Astrocyte (in vitro differentiated cells and primary cell): ENCODE data around the gene CTTN. TPM values are rescaled to one million over a fixed set of nuclear protein-coding genes. Genes with fewer than 3 reads are reported as not detected.

Experiments used
- DNase-seq: peaks from one replicate; pipeline ENCODE4 v3.0.0-alpha.2; 2010; ENCODE audit warnings: low read depth
- FAIRE-seq: peaks from 2 replicates; lab custom pipeline; 2011; peaks lifted over from hg19 to GRCh38; lab: Jason Lieb, UNC
- H2AFZ ChIP-seq: 2 replicates; pipeline ENCODE4 v1.6.0; 2012; ENCODE audit warnings: low read depth, low read length, inconsistent platforms
- H3K27ac ChIP-seq: 2 replicates; pipeline ENCODE4 v1.5.1; 2011; ENCODE audit warnings: low read depth, low read length, inconsistent platforms
- H3K27me3 ChIP-seq: 2 replicates; pipeline ENCODE4 v1.6.0; 2011; ENCODE audit warnings: low read length, inconsistent platforms; ENCODE audit not compliant: insufficient read depth
- H3K36me3 ChIP-seq: 2 replicates; pipeline ENCODE4 v1.5.1; 2011; ENCODE audit warnings: low read length, inconsistent platforms; ENCODE audit not compliant: insufficient read depth
- H3K4me1 ChIP-seq: 2 replicates; pipeline ENCODE4 v1.5.1; 2011; ENCODE audit warnings: low read length, inconsistent platforms; ENCODE audit not compliant: insufficient read depth
- H3K4me2 ChIP-seq: 2 replicates; pipeline ENCODE4 v1.6.0; 2012; ENCODE audit warnings: low read length, inconsistent platforms
- H3K4me3 ChIP-seq: 2 replicates; pipeline ENCODE4 v1.5.1; 2011; ENCODE audit warnings: low read depth, mild to moderate bottlenecking, low read length, inconsistent platforms; ENCODE audit not compliant: insufficient read depth
- H3K79me2 ChIP-seq: 2 replicates; pipeline ENCODE4 v1.6.0; 2012; ENCODE audit warnings: mild to moderate bottlenecking, low read length, inconsistent platforms; ENCODE audit not compliant: insufficient read depth
- H3K9ac ChIP-seq: 2 replicates; pipeline ENCODE4 v1.6.0; 2012; ENCODE audit warnings: mild to moderate bottlenecking, low read length, inconsistent platforms
- H3K9me3 ChIP-seq: 2 replicates; pipeline ENCODE4 v1.5.1; 2012; ENCODE audit warnings: low read depth, mild to moderate bottlenecking, low read length, inconsistent platforms; ENCODE audit not compliant: insufficient read depth
- H4K20me1 ChIP-seq: 2 replicates; pipeline ENCODE4 v1.6.0; 2012; ENCODE audit warnings: low read length, inconsistent platforms; ENCODE audit not compliant: insufficient read depth
- H3K27ac Mint-ChIP-seq: one replicate; pipeline ENCODE4 v1.8.0; 2021; ENCODE audit warnings: mild to moderate bottlenecking, mixed read lengths; ENCODE audit not compliant: unreplicated experiment
- H3K27me3 Mint-ChIP-seq: one replicate; pipeline ENCODE4 v1.8.0; 2021; ENCODE audit warnings: low read depth, mixed read lengths; ENCODE audit not compliant: unreplicated experiment
- H3K36me3 Mint-ChIP-seq: one replicate; pipeline ENCODE4 v1.8.0; 2021; ENCODE audit warnings: low read depth, mixed read lengths; ENCODE audit not compliant: unreplicated experiment
- H3K4me1 Mint-ChIP-seq: one replicate; pipeline ENCODE4 v1.8.0; 2021; ENCODE audit warnings: low read depth, mixed read lengths; ENCODE audit not compliant: unreplicated experiment
- H3K4me3 Mint-ChIP-seq: one replicate; pipeline ENCODE4 v1.8.0; 2021; ENCODE audit warnings: mild to moderate bottlenecking, moderate library complexity, mixed read lengths; ENCODE audit not compliant: unreplicated experiment
- H3K9me3 Mint-ChIP-seq: one replicate; pipeline ENCODE4 v1.8.0; 2021; ENCODE audit warnings: mild to moderate bottlenecking, mixed read lengths; ENCODE audit not compliant: unreplicated experiment
- EZH2 ChIP-seq: IDR thresholded peaks from 2 replicates; pipeline ENCODE4 v1.6.1; 2012; ENCODE audit warnings: mild to moderate bottlenecking, low read length, inconsistent platforms; ENCODE audit not compliant: insufficient read depth
- total RNA-seq: library from RNA; stranded (reverse); gene quantifications from 2 replicates; pipeline ENCODE4 v1.2.1, GENCODE V29; 2021
- TF ChIP-seq, protein P1 (sequence below): IDR thresholded peaks from 2 replicates; pipeline ENCODE4 v1.5.1; 2011; ENCODE audit warnings: low read depth, mild to moderate bottlenecking, inconsistent platforms, low read length, moderate library complexity; ENCODE audit not compliant: insufficient read depth

CTTN gene
- total RNA-seq, 1 donor from 2014 or later: 344 TPM

DNA sequence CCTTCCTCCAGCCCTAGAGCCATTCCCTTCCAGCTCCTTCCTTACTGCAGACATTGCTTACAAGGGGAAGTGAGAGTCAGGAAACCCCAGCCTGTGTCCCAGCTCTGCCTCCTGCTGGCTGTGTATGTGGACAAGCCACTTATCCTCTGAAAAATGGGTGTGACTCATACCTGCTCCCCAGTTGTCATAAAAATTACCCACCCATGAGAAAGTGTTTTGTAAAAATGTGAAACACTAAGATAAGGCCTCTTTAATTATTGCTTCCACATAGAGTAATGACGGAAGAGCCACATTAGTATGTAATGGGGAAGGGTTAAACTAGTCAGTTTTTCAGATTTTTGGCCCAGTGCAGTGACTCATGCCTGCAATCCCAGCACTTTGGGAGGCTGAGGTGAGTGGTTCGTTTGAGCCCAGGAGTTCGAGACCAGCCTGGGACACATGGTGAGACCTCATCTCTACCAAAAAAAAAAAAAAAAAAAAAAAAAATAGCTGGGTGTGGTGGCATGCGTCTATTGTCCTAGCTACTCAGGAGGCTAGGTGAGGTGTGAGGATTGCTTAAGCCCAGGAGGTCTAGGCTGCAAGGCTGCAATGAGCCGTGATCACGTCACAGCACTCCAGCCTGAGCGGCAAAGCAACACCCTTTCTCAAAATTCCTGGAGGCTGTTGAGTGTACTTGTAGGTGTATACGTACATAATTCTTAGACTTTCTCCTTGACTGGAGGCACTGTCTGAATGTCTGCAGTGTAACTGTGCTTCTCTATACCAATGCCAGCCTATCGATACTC is 84.9 kb downstream of the CTTN start:
- H3K4me2 ChIP-seq: peak overlapping the region; percentile 42
- FAIRE-seq (no peak), DNase-seq (peak; percentile 78)
- no peak overlapping the region for H3K9ac ChIP-seq
- peaks cover 5% of the 10 kb centered on the region for H3K36me3 Mint-ChIP-seq
- H3K27me3 Mint-ChIP-seq: peaks cover 37% of the 10 kb centered on the region
- H3K36me3 ChIP-seq: no peaks in the 10 kb centered on the region
- no peak overlapping the region for H3K4me3 Mint-ChIP-seq
- H3K27ac Mint-ChIP-seq: no peak overlapping the region
- H3K4me1 ChIP-seq: peaks cover 7% of the 10 kb centered on the region
- peaks cover 3% of the 10 kb centered on the region for H3K9me3 Mint-ChIP-seq
- peaks cover 2% of the 10 kb centered on the region for H3K27me3 ChIP-seq
- H3K79me2 ChIP-seq: no peaks in the 10 kb centered on the region
- no peak overlapping the region for H3K4me3 ChIP-seq
- H3K4me1 Mint-ChIP-seq: peaks cover 3% of the 10 kb centered on the region
- H3K9me3 ChIP-seq: no peaks in the 10 kb centered on the region
- H2AFZ ChIP-seq: no peak overlapping the region
- H3K27ac ChIP-seq: peak overlapping the region; percentile 21
- no peaks in the 10 kb centered on the region for H4K20me1 ChIP-seq
- TF ChIP-seq, protein P1, sequence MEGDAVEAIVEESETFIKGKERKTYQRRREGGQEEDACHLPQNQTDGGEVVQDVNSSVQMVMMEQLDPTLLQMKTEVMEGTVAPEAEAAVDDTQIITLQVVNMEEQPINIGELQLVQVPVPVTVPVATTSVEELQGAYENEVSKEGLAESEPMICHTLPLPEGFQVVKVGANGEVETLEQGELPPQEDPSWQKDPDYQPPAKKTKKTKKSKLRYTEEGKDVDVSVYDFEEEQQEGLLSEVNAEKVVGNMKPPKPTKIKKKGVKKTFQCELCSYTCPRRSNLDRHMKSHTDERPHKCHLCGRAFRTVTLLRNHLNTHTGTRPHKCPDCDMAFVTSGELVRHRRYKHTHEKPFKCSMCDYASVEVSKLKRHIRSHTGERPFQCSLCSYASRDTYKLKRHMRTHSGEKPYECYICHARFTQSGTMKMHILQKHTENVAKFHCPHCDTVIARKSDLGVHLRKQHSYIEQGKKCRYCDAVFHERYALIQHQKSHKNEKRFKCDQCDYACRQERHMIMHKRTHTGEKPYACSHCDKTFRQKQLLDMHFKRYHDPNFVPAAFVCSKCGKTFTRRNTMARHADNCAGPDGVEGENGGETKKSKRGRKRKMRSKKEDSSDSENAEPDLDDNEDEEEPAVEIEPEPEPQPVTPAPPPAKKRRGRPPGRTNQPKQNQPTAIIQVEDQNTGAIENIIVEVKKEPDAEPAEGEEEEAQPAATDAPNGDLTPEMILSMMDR: peak; percentile 35
- TF ChIP-seq EZH2: no peak

DNA sequence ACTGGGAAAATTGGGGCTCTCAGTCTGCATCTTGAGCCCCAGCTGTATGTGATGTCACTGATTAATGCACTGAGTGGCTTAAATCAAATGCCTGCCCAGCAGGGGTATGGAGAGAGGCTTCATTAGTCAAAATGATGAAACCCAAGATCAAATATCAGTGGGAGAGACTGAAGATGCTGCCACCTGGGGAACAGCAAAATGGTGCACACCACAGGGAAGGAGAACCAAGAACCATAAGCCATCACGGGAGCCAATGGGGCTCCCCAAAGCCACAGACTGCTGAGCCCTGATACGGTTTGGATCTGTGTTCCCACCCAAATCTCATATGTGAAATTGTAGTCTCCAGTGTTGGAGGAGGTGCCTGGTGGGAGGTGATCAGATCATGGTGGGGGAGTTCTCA is 85.6 kb downstream of the CTTN start:
- H3K79me2 ChIP-seq: no peaks in the 10 kb centered on the region
- H3K27me3 Mint-ChIP-seq: peaks cover 37% of the 10 kb centered on the region
- H2AFZ ChIP-seq: no peak overlapping the region
- no peaks in the 10 kb centered on the region for H4K20me1 ChIP-seq
- H3K4me1 Mint-ChIP-seq: peaks cover 3% of the 10 kb centered on the region
- H3K9me3 Mint-ChIP-seq: peaks cover 7% of the 10 kb centered on the region
- H3K9ac ChIP-seq: no peak overlapping the region
- H3K36me3 ChIP-seq: no peaks in the 10 kb centered on the region
- H3K4me1 ChIP-seq: peaks cover 7% of the 10 kb centered on the region
- H3K4me2 ChIP-seq: no peak overlapping the region
- no peaks in the 10 kb centered on the region for H3K9me3 ChIP-seq
- no peak overlapping the region for H3K4me3 Mint-ChIP-seq
- H3K4me3 ChIP-seq: no peak overlapping the region
- TF ChIP-seq EZH2: no peak
- TF ChIP-seq, protein P1: no peak
- no peak for DNase-seq
- no peak overlapping the region for H3K27ac ChIP-seq
- H3K27ac Mint-ChIP-seq: no peak overlapping the region
- H3K36me3 Mint-ChIP-seq: peaks cover 7% of the 10 kb centered on the region
- peaks cover 2% of the 10 kb centered on the region for H3K27me3 ChIP-seq
- FAIRE-seq: no peak
